HG02642 (cell line): ENCODE data around the gene RUNX3.
"Not testable (repeated sequence)": the region's sequence is repeated elsewhere in the genome, so short reads cannot be mapped to it uniquely, and the experiment has no call there.

Source experiments
- ATAC-seq: cut with Tn5 transposase; IDR thresholded peaks from one replicate; pipeline ENCODE4 v1.9.1; 2021; ENCODE audit warnings: mild to moderate bottlenecking; ENCODE audit not compliant: unreplicated experiment, poor library complexity

Gene RUNX3

GRCh38 chr1:24930260-24931145 lies at the start of gene RUNX3:
Gene RUNX3, minus strand, starts transcription at chr1:24930276. Its CDS starts 408 bp downstream, at chr1:24929868.
- ATAC-seq = peak; percentile 76

DNA sequence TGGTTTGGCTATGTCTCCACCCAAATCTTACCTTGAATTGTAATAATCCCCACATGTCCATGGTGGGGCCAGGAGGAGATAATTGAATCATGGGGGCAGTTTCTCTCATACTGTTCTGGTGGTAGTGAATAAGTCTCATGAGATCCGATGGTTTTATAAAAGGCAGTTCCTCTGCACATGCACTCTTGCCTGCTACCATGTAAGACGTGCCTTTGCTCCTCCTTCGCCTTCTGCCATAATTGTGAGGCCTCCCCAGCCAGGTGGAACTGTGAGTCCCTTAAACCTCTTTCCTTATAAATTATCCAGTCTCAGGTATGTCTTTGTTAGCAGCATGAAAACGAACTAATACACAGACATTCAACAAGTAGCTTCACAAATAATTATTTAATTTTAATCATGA lies 49.2 kb upstream of the RUNX3 start:
- not testable (repeated sequence) for ATAC-seq

DNA sequence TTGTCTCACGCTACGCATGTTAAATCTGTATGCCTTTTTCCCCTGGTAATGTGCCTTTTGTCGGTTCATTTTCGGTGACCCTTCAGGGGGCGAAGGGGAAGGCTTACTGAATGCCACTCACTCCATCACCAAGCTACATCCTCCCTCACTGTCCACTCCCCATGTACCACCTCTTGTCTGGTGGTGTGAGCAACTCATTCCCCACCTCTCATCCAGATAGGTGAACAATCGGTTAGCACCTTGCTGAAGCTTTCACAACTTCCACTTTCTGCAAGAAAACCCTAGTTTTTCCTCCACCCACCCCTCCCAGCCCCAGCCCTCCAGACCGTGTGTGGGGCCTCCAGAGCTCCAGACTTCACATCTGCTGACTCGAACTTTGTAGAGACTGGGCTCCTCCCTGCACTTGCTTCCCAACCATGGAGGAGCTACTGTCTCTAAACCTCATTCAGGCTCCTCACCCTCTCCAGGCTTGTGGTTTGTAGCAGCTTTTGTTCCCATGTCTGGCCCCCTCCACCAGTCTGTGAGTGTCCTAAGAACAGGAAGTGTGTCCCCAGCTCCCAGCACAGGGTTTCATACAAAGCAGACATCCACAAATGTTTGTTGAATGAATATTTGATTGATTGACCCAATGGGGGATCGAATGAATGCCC lies 48.4 kb upstream of the RUNX3 start:
- no peak for ATAC-seq

- no peak for ATAC-seq
Observed at GRCh38 chr1:24975391-24975790, 45.3 kb upstream of the RUNX3 start.

DNA sequence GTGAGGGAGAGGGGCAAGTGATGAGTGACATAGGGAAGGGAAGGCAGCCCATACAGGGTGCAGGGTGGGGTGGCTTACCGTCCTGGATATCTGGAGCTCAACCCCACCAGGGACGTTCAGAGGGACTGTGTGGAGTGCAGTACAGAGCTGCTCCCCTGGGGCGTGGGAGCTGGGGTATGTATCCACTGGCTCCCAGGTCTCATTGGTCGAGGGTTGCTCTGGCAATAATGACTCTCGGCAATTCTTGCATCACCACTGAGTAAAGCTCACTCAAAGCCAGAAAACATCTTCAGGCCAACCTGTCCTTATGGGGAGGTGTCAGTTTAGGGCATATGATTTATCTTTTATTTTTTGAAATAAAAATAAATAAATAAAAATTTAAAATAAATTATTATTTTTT lies 43.2 kb upstream of the RUNX3 start:
- no peak for ATAC-seq

DNA sequence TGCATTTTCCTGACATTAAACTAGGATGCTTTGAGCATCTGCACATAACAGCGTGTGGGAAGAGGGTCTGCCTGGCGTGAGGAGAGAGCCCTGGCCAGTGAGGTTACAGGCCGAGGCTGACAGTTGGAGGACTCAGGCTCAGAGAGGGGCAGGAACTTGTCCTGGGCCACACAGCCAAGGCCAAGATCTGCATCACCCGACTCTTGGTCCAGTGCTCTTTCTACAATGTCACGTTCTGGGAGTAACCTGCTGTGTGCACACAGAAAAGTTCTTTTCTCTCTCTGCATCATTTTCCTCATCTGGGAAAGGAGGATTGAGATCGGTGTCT lies 42.8 kb upstream of the RUNX3 start:
- ATAC-seq = no peak

DNA sequence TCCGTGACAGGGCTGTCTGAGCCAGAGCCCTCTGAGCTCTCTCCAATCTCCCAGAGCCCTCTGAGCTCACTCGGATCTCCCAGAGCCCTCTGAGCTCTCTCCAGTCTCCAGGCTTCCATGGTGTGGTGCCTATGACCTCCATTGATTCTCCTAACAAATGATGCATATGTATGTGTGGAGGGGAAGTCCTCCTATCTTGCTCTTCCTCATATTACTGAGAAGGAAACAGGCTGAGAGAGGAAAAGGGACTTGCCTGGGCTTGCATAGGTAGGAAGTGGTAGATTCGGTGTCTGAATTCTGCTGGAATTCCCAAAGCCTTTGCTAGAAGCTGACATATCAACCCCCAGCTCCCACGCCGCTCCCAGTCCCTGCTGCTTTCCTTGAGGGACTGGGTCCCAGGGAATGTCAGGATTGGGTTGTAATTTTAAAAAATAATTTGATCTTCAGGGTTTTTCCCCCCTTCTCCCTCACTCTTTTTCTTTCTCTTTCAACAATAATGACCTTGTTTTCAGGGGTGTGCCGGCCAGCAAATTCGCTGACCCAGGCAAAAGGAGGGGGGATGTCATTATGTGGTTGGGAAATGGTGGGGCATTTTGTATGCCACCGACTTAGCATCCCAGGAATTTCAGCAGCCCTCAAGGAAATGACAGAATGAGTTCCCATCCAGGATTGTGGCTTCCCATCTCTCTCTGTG lies 42.3 kb upstream of the RUNX3 start:
- ATAC-seq = no peak

DNA sequence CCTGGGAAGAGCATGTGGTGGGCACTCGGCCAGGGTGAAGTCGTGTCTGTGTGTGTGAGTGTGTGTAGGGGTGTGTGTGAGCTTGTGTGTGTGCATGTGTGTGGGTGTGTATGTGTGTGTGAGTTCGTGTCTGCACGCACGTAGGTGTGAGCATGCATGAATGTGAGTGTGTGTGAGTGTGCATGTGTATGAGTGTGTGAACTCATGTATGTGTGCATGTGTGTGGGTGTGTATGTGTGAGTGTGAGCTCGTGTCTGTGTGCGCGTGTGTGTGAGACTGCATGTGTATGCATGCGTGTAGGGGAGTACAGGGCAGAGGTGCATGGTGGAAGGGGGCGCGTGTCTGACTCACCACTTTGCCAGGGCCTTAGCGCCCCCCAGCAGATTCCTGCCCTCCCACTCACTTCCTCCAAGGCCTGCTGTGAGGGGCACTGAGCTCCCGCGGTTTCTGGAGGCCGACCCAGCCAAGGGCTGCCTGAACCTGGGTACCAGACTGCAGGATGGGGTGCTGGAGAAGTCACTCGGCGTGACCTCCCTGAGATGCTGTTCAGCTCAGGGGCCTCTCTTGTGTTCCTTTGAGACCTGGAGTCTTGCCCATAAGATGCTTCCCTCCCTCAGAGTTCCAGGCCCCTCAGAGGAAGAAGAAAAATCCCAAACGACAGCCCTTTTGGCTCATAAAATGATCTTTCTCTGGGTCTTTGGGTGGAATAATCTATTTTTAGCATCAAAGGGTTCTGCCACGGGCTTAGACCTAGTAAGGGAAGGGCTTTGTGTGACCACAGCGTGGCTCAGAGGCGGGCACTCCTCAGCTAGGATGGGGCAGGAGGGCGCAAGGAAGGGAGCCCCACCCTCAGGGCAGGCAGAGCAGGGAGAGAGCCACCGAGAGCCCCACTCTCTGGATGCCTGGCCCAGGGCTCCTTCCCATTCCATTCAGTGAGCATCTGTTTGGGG lies 41.1 kb upstream of the RUNX3 start:
- ATAC-seq = no peak

GRCh38 chr1:24970399-24970753 lies 40.3 kb upstream of the RUNX3 start:
- no peak for ATAC-seq

DNA sequence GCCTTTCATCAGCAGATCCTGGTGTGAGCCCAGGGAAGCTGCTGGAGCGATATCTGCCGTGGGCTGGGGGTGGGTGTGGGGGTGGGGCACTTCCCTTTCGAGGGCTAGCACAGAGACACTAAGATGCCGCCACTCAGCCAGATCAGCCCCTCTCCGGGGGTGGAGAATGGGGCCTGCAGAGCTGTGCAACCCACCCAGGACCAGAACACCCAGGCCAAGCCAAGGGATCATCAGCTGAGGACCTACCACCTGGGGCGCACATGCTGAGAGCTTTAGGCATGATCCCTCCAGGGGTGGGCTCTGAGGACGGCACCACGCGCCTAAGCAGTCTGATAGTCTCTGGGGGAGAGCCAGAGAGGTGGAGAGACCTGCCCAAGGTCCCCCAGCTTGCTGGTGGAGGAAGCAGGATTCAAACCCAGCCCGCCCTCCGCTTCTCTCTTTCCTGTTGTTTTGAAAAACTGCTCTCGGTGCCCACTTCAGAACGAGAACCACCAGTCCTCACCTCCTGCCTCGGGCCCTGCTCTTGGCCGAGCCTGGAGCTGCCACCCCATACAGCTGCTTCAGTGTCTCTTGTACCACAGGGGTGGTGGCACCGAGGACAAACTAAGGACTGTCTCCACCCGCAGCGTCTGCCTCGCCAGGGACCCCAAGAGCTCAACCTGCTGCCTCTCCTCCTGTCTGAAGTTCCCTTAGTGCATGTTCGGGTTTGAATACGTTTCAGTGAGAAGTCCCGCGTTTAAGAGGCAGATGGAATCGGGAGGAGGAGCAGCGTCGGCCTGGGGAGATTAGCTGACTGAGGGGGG lies 39.7 kb upstream of the RUNX3 start:
- no peak for ATAC-seq

GRCh38 chr1:24968941-24969585 lies 39.0 kb upstream of the RUNX3 start:
- ATAC-seq = no peak

GRCh38 chr1:24967962-24968361 lies 37.9 kb upstream of the RUNX3 start:
- no peak for ATAC-seq

DNA sequence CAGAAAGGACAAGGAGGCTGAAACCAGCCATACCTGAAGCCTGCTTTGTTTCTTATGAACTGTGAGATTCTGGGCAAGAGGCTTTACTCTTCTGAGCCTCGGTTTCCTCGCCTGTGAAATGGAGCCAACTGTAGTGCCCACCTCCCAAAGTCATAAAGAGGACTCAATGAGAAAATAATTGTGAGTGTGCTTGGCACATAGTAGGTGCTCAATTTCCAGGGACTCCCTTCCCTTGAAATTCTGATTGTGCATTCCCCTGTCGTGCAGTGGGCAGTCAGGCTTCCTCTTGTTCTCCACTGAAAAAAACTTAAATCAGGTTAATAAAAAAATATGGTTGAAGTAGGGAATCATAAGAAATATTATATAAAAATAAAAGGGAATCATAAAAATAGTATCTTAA lies 37.5 kb upstream of the RUNX3 start:
- no peak for ATAC-seq

- ATAC-seq = no peak
Observed at GRCh38 chr1:24966724-24967346, 36.8 kb upstream of the RUNX3 start.

DNA sequence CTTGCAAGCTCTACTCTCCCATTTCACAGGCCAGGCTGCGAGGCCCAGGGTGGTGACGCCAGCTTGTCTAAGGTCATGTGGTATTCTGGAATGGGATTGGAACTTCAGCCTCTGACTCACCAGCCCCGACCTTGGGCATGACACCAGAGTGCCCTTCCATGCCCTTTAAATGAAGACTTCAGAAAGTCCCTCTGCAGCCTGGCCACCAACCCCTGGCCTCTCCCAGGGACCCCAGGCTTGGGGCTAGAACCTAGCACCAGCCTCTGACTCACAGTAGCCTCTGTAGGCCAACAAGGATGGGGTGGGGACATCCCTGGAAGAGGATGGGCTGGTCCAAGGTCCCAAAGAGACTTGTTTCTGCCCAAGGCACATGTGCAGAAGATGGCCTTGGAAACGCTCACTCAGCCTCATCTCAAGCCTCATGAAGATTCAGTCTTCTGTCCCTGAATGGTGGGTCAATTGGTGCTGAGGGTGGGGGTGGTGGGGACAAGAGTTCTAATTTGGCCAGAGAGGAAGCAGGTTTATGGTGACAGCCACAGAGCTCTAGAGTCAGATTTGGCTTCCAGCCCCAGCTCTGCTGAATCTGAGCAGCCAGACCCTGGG lies 36.1 kb upstream of the RUNX3 start:
- ATAC-seq = no peak

- no peak for ATAC-seq
Observed at GRCh38 chr1:24965571-24965930, 35.5 kb upstream of the RUNX3 start.

DNA sequence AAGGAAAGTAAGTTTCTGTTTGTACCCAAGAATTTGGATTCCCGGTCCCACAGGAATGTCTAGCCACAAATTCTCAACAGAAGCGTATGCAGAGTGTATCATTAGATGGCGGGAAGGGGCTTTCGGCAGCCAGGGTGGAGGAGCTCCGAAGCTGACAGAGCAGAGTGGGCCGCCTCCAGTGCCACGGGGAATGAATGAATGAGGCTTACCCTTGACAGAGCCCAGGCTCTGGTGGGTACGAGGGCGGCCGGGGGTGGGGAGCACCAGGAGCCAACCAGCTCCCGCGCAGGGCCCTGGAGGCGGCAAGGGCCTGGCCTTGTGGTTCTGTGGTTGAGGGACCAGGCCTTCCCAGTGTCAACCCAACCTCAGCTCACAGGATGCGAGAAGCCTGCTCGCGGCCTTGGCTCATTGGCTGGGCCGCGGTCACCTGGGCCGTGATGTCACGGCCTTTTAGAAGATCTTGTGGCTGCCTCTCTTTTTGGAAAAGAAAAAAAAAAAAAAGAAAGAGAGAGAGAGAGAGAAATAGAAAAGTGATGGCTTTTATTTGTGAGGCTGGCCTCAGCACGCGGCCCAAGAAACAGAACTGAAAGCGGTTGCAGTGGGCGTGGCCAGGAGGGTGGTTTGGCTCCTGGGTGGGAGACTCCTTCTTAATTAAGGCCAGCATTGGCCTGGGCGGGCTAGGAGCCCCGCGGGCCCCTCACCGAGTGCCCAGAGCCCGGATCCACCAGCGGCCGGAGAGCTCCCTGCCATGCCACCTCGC lies 34.9 kb upstream of the RUNX3 start:
- peak; percentile 89 for ATAC-seq
